ENCODE results near the gene RAI14. TPM values are rescaled to one million over a fixed set of nuclear protein-coding genes. Genes with fewer than 3 reads are reported as not detected.
A peak's percentile ranks its signal among the peaks of the same experiment; 100 is the strongest.

Gene RAI14
- total RNA-seq, 1 donor from 2014 or later = 307 TPM

GRCh38 chr5:34672196-34672595 lies 16.1 kb downstream of the RAI14 start:
- H3K36me3 ChIP-seq (ENCODE audit: insufficient read depth, low read length) = peaks cover 17% of the 10 kb centered on the region
- peaks cover 29% of the 10 kb centered on the region for H3K36me3 Mint-ChIP-seq (ENCODE audit: low read depth, unreplicated experiment)
- H3K27ac Mint-ChIP-seq (ENCODE audit: unreplicated experiment) = no peak overlapping the region
- FAIRE-seq = no peak
- no peak overlapping the region for H2AFZ ChIP-seq (ENCODE audit: low read depth, low read length)
- H3K4me2 ChIP-seq (ENCODE audit: low read length) = no peak overlapping the region
- no peaks in the 10 kb centered on the region for H3K27me3 ChIP-seq (ENCODE audit: insufficient read depth, low read length)
- no peaks in the 10 kb centered on the region for H3K9me3 Mint-ChIP-seq (ENCODE audit: unreplicated experiment)
- no peak for TF ChIP-seq EZH2 (IDR thresholded peaks at IDR 0.05; ENCODE audit: insufficient read depth, low read length)
- no peak for TF ChIP-seq CTCF (IDR thresholded peaks at IDR 0.05; ENCODE audit: insufficient read depth, low read depth, low read length)
- H3K4me3 Mint-ChIP-seq (ENCODE audit: unreplicated experiment) = no peak overlapping the region
- peaks cover 54% of the 10 kb centered on the region for H3K4me1 ChIP-seq (ENCODE audit: insufficient read depth, low read length)
- H3K9ac ChIP-seq (ENCODE audit: low read length) = peak overlapping the region; percentile 83
- peak overlapping the region; percentile 99 for H3K27ac ChIP-seq (ENCODE audit: low read depth, low read length)
- H3K27me3 Mint-ChIP-seq (ENCODE audit: low read depth, unreplicated experiment) = no peaks in the 10 kb centered on the region
- no peak for DNase-seq (ENCODE audit: low read depth)
- H3K9me3 ChIP-seq (ENCODE audit: insufficient read depth, low read depth, low read length) = no peaks in the 10 kb centered on the region
- peaks cover 55% of the 10 kb centered on the region for H3K4me1 Mint-ChIP-seq (ENCODE audit: low read depth, unreplicated experiment)
- peaks cover 28% of the 10 kb centered on the region for H4K20me1 ChIP-seq (ENCODE audit: insufficient read depth, low read length)
- peaks cover 98% of the 10 kb centered on the region for H3K79me2 ChIP-seq (ENCODE audit: insufficient read depth, low read length)
- no peak overlapping the region for H3K4me3 ChIP-seq (ENCODE audit: insufficient read depth, low read depth, low read length)

GRCh38 chr5:34673463-34674125 lies 17.5 kb downstream of the RAI14 start:
- Histone ChIP-seq H3K27ac (ENCODE audit: low read depth, low read length) (peak overlapping the region; percentile 99), H3K9ac (ENCODE audit: low read length) (peak overlapping the region; percentile 83), H4K20me1 (ENCODE audit: insufficient read depth, low read length) (peaks cover 32% of the 10 kb centered on the region), H3K4me3 (ENCODE audit: insufficient read depth, low read depth, low read length) (peak overlapping the region; percentile 7), H3K4me2 (ENCODE audit: low read length) (peak overlapping the region; percentile 63), H3K79me2 (ENCODE audit: insufficient read depth, low read length) (peaks cover 98% of the 10 kb centered on the region), H3K9me3 (ENCODE audit: insufficient read depth, low read depth, low read length) (no peaks in the 10 kb centered on the region), H3K4me1 (ENCODE audit: insufficient read depth, low read length) (peaks cover 48% of the 10 kb centered on the region), H3K27me3 (ENCODE audit: insufficient read depth, low read length) (no peaks in the 10 kb centered on the region), H2AFZ (ENCODE audit: low read depth, low read length) (no peak overlapping the region), H3K36me3 (ENCODE audit: insufficient read depth, low read length) (peaks cover 9% of the 10 kb centered on the region)
- no peaks in the 10 kb centered on the region for H3K9me3 Mint-ChIP-seq (ENCODE audit: unreplicated experiment)
- TF ChIP-seq CTCF (IDR thresholded peaks at IDR 0.05; ENCODE audit: insufficient read depth, low read depth, low read length) = no peak
- TF ChIP-seq EZH2 (IDR thresholded peaks at IDR 0.05; ENCODE audit: insufficient read depth, low read length) = no peak
- DNase-seq (ENCODE audit: low read depth) = no peak
- FAIRE-seq = no peak
- H3K4me3 Mint-ChIP-seq (ENCODE audit: unreplicated experiment) = no peak overlapping the region
- H3K36me3 Mint-ChIP-seq (ENCODE audit: low read depth, unreplicated experiment) = peaks cover 23% of the 10 kb centered on the region
- peak overlapping the region; percentile 50 for H3K27ac Mint-ChIP-seq (ENCODE audit: unreplicated experiment)
- H3K4me1 Mint-ChIP-seq (ENCODE audit: low read depth, unreplicated experiment) = peaks cover 57% of the 10 kb centered on the region
- H3K27me3 Mint-ChIP-seq (ENCODE audit: low read depth, unreplicated experiment) = no peaks in the 10 kb centered on the region

GRCh38 chr5:34674187-34674586 lies 18.1 kb downstream of the RAI14 start:
- Histone ChIP-seq H3K9me3 (ENCODE audit: insufficient read depth, low read depth, low read length) (no peaks in the 10 kb centered on the region), H4K20me1 (ENCODE audit: insufficient read depth, low read length) (peaks cover 35% of the 10 kb centered on the region), H3K79me2 (ENCODE audit: insufficient read depth, low read length) (peaks cover 98% of the 10 kb centered on the region), H3K27ac (ENCODE audit: low read depth, low read length) (peak overlapping the region; percentile 99), H3K9ac (ENCODE audit: low read length) (peak overlapping the region; percentile 83), H3K4me2 (ENCODE audit: low read length) (peak overlapping the region; percentile 63), H3K36me3 (ENCODE audit: insufficient read depth, low read length) (peaks cover 10% of the 10 kb centered on the region), H3K4me3 (ENCODE audit: insufficient read depth, low read depth, low read length) (peak overlapping the region; percentile 7), H3K27me3 (ENCODE audit: insufficient read depth, low read length) (no peaks in the 10 kb centered on the region), H3K4me1 (ENCODE audit: insufficient read depth, low read length) (peaks cover 52% of the 10 kb centered on the region), H2AFZ (ENCODE audit: low read depth, low read length) (no peak overlapping the region)
- TF ChIP-seq EZH2 (IDR thresholded peaks at IDR 0.05; ENCODE audit: insufficient read depth, low read length) (no peak), CTCF (IDR thresholded peaks at IDR 0.05; ENCODE audit: insufficient read depth, low read depth, low read length) (no peak)
- DNase-seq (ENCODE audit: low read depth) (peak; percentile 99), FAIRE-seq (peak; percentile 74)
- Mint-ChIP-seq H3K27ac (ENCODE audit: unreplicated experiment) (peak overlapping the region; percentile 77), H3K36me3 (ENCODE audit: low read depth, unreplicated experiment) (peaks cover 25% of the 10 kb centered on the region), H3K4me1 (ENCODE audit: low read depth, unreplicated experiment) (peaks cover 62% of the 10 kb centered on the region), H3K4me3 (ENCODE audit: unreplicated experiment) (no peak overlapping the region), H3K9me3 (ENCODE audit: unreplicated experiment) (no peaks in the 10 kb centered on the region), H3K27me3 (ENCODE audit: low read depth, unreplicated experiment) (no peaks in the 10 kb centered on the region)

Data from astrocyte (in vitro differentiated cells and primary cell).